Mucosa of rectum (tissue), 2 donors: ENCODE measurements around the gene POLDIP2.

Source experiments
- H3K27ac ChIP-seq, 2 donors: one replicate each; pipeline ENCODE4 v1.7.0; 2013; ENCODE audit warnings: inconsistent platforms in 2 of 2, low read depth in 2 of 2, low read length in 2 of 2
- H3K27me3 ChIP-seq, 2 donors: one replicate each; pipeline ENCODE4 v1.7.0; 2013; ENCODE audit warnings: low read length in 2 of 2; ENCODE audit not compliant: control insufficient read depth in 2 of 2, insufficient read depth in 2 of 2
- H3K36me3 ChIP-seq, 2 donors: one replicate each; pipeline ENCODE4 v1.7.0; 2013; ENCODE audit warnings: low read length in 2 of 2; ENCODE audit not compliant: control insufficient read depth in 2 of 2, insufficient read depth in 2 of 2
- H3K4me1 ChIP-seq, 2 donors: one replicate each; pipeline ENCODE4 v1.7.0; 2013; ENCODE audit warnings: low read length in 2 of 2, mild to moderate bottlenecking in 1 of 2; ENCODE audit not compliant: control insufficient read depth in 2 of 2, insufficient read depth in 2 of 2
- H3K4me3 ChIP-seq, 2 donors: one replicate each; pipeline ENCODE4 v1.7.0; 2013; ENCODE audit warnings: low read length in 2 of 2
- H3K9ac ChIP-seq, 2 donors: one replicate each; pipeline ENCODE4 v1.7.0; 2013; ENCODE audit warnings: low read length in 2 of 2, low read depth in 1 of 2, mild to moderate bottlenecking in 1 of 2
- H3K9me3 ChIP-seq, 2 donors: one replicate each; pipeline ENCODE4 v1.7.0; 2013; ENCODE audit warnings: low read length in 2 of 2; ENCODE audit not compliant: control insufficient read depth in 2 of 2
- donor health status: healthy.
- donor health status: Normal muscosa, but diverticular disease.

Gene POLDIP2

GRCh38 chr17:28372945-28373274 is 15.6 kb upstream of the POLDIP2 start:
- no peaks in the 10 kb centered on the region for H3K9me3 ChIP-seq
- H3K9ac ChIP-seq = no peak overlapping the region
- H3K4me3 ChIP-seq = peak overlapping the region; percentile 4 to 69
- H3K36me3 ChIP-seq = no peaks in the 10 kb centered on the region
- H3K4me1 ChIP-seq = peaks cover 7 to 9% of the 10 kb centered on the region in 2 donors
- H3K27ac ChIP-seq = no peak overlapping the region
- H3K27me3 ChIP-seq = peaks cover 7 to 9% of the 10 kb centered on the region in 2 donors

GRCh38 chr17:28372203-28372944 is 15.0 kb upstream of the POLDIP2 start:
- Histone ChIP-seq H3K4me3 (peak overlapping the region; percentile 61 to 69), H3K9ac (peak overlapping the region; percentile 17 to 49), H3K36me3 (no peaks in the 10 kb centered on the region), H3K9me3 (no peaks in the 10 kb centered on the region), H3K4me1 (peaks cover 7 to 9% of the 10 kb centered on the region in 2 donors), H3K27me3 (peaks cover 7 to 9% of the 10 kb centered on the region in 2 donors), H3K27ac (peak overlapping the region; percentile 23 to 32)

DNA sequence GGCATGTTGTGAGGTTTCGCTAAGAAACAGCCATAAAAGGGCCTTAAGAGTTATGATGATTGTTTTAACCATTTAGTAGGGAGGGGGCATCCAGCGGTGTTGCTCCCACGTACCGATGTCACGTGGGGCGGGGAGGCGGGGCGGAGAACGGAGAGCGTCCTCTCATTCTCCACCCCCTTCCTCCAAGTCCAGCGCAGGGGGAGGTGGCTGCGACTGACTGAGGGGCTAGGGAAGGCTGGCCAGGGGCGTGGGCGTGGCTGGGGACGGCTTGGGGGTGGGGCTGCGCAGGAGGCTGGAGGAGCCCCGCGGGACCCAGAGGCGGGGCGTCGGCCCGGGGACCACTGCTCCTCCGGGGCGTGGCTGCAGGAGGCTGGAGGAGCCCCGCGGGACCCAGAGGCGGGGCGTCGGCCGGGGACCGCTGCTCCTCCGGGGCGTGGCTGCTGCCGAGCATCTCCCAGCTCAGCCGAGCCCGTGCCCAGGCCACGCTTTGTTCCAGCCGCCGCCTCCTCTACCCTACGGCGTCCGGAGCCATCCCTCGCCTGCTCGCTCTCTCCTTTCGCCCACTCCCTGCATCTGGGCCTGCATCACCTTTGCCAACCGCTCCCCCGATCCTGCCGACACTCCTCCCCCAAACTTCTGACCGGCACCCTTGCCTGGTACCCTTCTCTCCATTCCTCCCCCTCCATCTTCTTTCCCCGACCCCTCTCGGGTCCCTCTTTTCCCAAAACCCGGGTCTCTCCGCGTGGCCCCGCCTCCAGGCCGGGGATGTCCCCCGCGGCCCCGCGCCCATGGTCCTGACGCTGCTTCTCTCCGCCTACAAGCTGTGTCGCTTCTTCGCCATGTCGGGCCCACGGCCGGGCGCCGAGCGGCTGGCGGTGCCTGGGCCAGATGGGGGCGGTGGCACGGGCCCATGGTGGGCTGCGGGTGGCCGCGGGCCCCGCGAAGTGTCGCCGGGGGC is 14.2 kb upstream of the POLDIP2 start, which contains the start of gene SARM1:
TSS of gene SARM1 (plus strand) at position 450 of the 958 bp plus-strand sequence. CDS start at position 789, 339 bp downstream.
- peaks cover 7 to 9% of the 10 kb centered on the region in 2 donors for H3K27me3 ChIP-seq
- peak within 1 kb of the TSS; percentile 23 to 56 for H3K27ac ChIP-seq
- H3K9me3 ChIP-seq = no peaks in the 10 kb centered on the region
- H3K9ac ChIP-seq = peak within 1 kb of the TSS; percentile 17 to 49
- H3K4me1 ChIP-seq = peaks cover 7 to 9% of the 10 kb centered on the region in 2 donors
- peak within 1 kb of the TSS; percentile 61 to 69 for H3K4me3 ChIP-seq
- no peaks in the 10 kb centered on the region for H3K36me3 ChIP-seq

GRCh38 chr17:28370744-28371103 is 13.4 kb upstream of the POLDIP2 start:
- Histone ChIP-seq H3K4me1 (peaks cover 7 to 9% of the 10 kb centered on the region in 2 donors), H3K9ac (no peak overlapping the region), H3K27ac (peak overlapping the region; percentile 4 to 56), H3K9me3 (no peaks in the 10 kb centered on the region), H3K36me3 (no peaks in the 10 kb centered on the region), H3K4me3 (peak overlapping the region in 1 of 2 donors; percentile 51), H3K27me3 (peaks cover 7 to 9% of the 10 kb centered on the region in 2 donors)

DNA sequence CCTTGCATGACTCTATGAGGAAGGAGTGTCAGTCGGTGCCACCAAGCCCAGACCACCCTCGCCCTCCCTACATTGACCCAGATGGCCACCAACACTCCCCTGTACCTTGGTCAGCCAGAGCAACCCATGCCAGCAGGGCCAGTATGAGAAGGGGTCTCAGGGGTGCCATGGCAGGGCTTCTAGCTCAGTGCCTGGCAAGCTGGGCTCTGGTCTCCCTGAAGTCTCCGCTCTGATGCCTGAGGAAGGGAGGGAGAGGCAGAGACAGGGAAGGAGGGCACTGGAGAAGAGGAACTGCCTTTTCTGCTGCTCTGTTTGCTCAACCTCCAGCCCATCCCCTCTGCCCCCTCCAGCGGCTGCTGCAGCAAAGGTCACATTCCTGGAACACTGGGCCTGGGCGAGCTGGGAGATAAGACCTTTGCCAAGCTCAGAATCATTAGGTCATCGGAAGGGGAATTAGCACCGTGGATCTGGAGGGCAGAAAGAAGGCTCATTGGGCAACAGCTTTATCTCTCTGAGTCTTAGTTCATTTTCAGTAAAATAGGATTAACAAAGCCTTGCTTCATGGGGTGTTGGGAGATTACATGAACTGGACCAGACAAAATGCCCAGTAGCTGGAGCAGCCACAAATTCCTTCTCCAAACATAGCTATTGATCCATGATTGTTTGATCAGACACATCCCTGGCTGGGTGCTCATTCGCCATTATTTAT is 12.9 kb upstream of the POLDIP2 start, which contains the start of gene VTN:
TSS of gene VTN (minus strand) at position 273 of the 709 bp plus-strand sequence. CDS start at position 169, 104 bp downstream.
- Histone ChIP-seq H3K36me3 (no peaks in the 10 kb centered on the region), H3K9me3 (no peaks in the 10 kb centered on the region), H3K27ac (peak within 1 kb of the TSS; percentile 4 to 56), H3K9ac (no peak within 1 kb of the TSS), H3K4me1 (peaks cover 7 to 9% of the 10 kb centered on the region in 2 donors), H3K27me3 (peaks cover 7 to 9% of the 10 kb centered on the region in 2 donors), H3K4me3 (peak within 1 kb of the TSS in 1 of 2 donors; percentile 51)

GRCh38 chr17:28369684-28370034 is 12.3 kb upstream of the POLDIP2 start:
- Histone ChIP-seq H3K4me1 (peaks cover 7 to 9% of the 10 kb centered on the region in 2 donors), H3K36me3 (peaks cover under 1 to 3% of the 10 kb centered on the region in 2 donors), H3K4me3 (no peak overlapping the region), H3K27ac (no peak overlapping the region), H3K9me3 (no peaks in the 10 kb centered on the region), H3K9ac (no peak overlapping the region), H3K27me3 (peaks cover 7 to 9% of the 10 kb centered on the region in 2 donors)

DNA sequence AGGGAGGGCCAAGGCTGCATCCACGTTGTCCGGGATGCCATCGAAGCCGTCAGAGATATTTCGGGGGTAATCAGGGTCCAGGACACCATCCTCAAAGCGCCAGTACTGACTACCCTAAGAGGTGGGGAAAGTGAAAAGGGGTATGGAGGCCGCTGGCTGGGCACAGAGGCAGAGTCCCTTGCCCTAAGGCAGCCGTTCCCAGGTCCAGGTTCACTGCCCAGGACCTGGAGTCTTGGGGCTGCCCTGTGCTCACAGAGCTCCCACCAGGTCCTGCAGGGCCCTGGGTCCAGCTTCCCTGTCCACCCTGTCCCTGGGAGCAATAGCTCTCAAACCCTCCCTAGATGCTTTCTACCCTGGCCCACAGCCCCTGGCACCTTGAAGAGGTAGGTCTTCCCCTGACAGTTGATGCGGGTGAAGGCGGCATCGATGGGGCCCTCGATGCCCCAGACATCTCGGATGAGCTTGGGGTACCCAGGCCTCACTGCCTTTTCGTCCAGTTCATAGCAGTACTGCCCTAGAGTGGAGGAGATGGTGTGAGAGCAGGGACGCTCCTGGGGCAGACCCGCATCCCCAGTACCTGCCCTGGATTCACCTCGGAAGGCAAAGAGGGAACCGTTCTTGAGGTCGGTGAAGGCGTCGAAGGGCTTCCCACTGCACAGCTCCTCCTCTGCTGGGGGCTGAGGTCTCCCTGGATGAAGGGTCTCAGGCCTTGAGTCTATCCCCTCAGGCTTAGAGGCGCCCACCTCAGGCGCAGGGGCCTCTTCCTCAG is 11.8 kb upstream of the POLDIP2 start:
- H3K4me1 ChIP-seq = peaks cover 7 to 9% of the 10 kb centered on the region in 2 donors
- peaks cover 7 to 9% of the 10 kb centered on the region in 2 donors for H3K27me3 ChIP-seq
- H3K27ac ChIP-seq = no peak overlapping the region
- H3K36me3 ChIP-seq = peaks cover 4 to 5% of the 10 kb centered on the region in 2 donors
- no peaks in the 10 kb centered on the region for H3K9me3 ChIP-seq
- no peak overlapping the region for H3K4me3 ChIP-seq
- H3K9ac ChIP-seq = no peak overlapping the region

- no peak overlapping the region for H3K27ac ChIP-seq
- H3K4me1 ChIP-seq = peaks cover 7 to 9% of the 10 kb centered on the region in 2 donors
- peaks cover 7 to 9% of the 10 kb centered on the region in 2 donors for H3K27me3 ChIP-seq
- no peak overlapping the region for H3K4me3 ChIP-seq
- H3K9me3 ChIP-seq = no peaks in the 10 kb centered on the region
- peaks cover 10 to 11% of the 10 kb centered on the region in 2 donors for H3K36me3 ChIP-seq
- H3K9ac ChIP-seq = no peak overlapping the region
Observed at GRCh38 chr17:28368306-28368831, 11.0 kb upstream of the POLDIP2 start.
